Right kidney (tissue), 1 donor: ENCODE data around the gene TACC2.

ENCODE experiments used
- DNase-seq: peaks from one replicate; pipeline ENCODE4 v3.0.0-alpha.2; 2016

TACC2 gene

DNA sequence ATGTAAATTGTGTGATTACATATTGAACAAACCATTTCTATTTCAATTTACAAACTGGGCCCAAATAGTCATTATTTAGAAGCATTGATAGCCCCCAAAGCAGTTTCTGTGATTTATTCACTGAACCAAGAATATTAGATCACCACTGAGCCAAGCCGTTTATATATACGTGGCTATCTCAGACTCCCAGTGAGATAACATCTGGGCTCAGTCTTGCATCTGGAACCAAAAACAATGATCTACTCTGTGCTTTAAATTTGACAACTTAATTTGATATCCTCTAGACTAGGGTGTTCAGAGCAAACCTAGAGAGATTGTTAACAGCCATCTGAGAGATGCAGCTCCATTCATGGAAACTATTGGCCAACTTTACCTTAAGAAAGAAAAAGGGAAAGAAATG lies 240.7 kb downstream of the TACC2 start:
- no peak for DNase-seq

DNA sequence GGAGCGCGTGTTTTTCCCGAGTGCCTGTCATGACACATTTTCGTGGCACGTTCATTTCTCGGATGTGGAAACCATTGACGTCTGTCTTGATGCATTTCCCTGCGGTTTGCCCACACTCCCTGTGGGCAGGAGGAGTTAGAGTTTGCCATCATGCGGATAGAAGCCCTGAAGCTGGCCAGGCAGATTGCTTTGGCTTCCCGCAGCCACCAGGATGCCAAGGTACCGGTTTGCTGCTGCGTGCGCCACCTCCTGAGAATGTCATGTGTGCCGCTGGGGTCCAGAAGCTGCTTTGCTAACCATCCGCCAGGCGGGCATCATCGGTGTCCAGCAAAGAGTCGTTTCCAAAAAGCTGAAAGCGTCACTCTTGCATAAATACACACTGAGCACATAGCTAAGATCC lies 241.3 kb downstream of the TACC2 start:
- no peak for DNase-seq

DNA sequence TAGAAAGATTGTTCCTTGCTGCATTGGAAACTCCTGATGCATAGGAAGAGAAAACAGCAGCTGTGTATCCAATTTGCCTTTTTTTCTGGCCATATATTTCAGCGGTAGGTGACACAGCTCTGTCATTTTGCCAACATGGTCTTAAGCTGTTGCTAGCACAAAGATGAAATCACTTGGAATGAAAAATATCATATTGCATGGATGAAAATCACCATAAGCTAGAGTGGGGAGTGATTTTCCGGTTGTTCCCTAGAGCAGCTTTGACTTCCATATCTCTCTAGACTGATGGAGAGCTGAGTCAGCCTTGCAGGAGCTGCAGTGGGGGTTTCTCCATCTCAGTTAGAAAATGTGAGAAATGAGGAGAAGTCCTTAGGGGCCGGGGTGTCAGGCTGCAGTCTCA lies 243.8 kb downstream of the TACC2 start:
- DNase-seq = no peak

DNA sequence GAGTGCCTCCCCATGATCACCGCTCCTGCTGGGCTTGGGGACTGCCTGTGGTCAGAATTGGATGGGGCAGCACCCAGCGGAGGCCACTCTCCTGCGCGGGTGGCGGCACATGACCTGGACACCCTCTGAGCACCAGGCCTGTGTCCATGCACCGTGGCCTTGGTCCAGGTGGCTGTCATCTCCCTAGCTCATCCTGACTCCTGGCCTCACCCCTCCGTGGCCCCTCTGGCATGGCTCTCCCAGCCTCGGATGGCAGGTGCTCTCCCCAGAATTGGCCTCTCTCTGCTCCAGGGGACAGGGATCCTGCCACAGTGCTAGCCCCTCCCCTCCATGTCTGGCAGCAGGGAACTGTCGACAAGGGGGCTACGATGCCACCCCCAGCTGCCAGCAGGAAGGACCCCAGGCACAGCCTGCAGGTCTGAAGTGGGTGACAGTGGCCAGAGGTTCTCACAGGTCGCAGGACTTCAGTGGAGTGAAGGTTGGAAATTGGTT lies 244.9 kb downstream of the TACC2 start:
- DNase-seq = peak; percentile 35

DNA sequence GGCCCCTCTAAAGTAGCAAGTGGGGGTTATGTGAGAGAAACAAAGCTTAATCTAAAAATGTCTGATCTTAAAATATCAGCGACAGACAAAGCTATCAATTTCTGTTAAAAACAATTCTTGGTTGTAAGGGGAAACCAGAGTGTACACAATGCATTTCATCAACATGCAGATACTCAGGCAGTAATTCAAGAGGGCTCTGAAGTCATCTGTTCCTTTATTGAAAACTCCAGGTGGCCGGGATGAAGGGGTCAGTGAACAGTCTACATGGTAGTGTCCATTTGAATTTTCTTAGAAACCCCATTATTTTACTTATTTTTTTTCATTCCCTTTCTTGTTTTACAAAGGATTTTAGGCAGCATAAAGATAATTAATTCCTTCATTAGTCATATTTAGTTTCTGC lies 245.5 kb downstream of the TACC2 start:
- DNase-seq = no peak

DNA sequence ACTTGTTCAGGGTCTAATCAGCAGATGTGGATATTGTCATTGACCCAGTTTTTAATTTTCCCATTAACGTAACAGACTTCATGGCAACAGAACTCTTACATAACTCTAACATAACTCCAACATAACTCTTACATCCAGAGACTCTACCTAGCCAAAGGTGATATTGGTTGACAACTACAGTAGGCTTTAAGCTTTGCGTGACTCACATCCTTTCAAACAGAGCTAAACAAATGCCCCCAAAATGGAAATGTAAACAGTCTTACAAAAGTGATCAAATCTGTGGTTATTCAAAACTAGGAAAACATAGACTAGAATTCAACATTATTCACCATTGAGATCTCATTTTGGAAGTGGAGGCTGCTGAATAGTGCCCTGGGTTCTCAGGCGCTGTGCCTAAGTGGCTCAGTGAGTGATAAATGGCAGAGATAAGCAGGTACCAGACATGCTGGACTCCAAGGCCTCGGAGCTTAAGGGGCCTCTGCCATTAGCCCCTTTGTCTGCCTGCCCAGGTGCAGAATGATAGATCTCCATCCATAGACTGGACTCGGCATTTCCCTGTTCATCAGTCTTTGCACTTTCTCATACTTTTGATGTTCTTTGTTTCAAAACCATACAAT lies 247.8 kb downstream of the TACC2 start:
- no peak for DNase-seq

DNA sequence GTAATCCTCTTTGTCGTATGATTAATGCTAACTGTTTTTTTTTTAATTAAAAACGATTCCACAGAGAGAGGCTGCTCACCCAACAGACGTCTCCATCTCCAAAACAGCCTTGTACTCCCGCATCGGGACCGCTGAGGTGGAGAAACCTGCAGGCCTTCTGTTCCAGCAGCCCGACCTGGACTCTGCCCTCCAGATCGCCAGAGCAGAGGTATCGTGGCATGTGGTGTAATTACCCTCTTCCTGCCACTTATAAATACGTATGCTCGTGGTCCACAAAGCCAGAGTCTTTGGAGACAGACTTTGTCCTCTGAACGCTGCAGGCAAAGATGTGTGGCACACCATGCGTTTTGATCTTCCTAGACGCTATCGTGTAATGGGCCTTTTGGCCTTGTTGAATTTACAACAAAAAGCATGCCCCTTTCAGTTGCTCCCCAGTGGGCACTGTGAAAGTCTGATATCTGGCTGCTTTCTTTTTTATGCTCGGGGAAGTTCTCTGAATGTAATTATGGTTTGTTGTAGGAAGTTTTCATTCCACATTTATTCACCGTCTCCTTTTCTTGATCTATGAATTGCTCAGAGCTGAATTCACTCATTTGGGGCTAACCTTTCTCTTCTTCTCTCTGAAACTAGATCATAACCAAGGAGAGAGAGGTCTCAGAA lies 248.5 kb downstream of the TACC2 start:
- DNase-seq = no peak

DNA sequence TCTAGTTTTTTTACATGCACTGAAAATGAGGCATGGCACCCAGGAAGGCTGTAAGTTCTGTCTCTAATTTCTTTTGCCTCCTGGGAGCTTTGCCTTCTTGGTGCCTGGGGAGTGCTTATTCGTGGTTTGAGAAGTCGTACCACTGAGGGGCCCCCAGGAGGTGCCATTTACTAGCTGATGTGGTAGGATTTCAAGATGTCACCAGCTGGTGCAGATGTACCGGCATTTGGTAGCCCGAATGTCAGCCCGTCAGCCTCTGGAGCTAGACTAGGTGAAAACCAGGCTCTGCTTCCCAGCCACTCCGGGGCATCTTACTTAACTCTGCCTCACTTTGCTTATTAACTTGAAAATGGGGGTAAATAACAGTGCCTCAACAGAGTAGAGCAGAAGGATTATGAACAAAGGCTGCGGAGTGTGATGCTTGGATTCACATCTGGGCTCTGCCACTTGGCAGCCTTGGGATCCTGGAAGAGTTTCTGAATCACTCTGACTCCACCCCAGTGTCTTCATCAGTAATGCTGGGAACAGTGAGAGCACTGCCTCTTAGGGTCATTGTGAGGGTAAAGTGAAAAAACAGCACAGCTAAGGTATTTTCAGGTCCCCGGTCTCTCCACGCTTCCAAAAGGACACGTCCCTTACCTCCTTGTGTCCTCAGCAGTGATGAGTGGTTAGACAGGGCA lies 250.8 kb downstream of the TACC2 start:
- no peak for DNase-seq

DNA sequence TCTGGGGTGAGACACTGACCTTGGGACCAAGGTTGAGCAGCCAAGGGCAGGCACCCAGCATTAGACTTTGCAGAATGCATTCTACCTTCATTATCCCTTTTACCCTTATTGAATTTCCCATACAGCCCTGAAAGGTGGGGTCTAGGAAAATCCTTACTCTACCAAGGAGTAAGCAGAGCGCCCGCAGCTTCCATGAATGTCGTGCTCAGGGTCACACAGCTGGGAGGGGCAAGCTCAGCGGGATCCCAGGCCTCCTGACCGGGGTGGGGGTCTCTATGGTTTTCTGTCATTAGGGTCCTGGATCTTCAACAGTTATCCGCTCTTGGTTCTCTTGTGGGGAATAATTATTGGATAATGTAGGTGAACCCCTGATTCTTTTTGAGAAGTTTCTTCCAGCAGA lies 251.4 kb downstream of the TACC2 start:
- DNase-seq = no peak

DNA sequence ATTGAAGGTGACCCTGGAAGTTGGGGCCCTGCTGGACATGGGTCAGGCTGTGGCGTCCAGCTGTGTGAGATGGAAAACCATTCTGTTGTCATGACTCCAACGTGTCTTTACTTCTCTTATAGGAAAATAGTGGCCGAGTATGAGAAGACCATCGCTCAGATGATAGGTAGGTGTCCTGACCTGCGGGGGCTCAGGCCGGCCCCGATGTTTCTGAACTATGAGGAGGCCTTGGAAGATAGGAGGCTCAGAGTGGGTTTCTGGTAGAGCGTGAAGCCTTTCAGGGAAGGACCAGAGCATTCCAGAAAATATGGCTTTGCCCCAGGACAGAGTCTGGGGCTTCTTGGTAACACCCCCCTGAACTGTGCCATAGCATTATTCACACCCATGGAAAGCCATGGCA lies 252.9 kb downstream of the TACC2 start:
- DNase-seq = no peak

DNA sequence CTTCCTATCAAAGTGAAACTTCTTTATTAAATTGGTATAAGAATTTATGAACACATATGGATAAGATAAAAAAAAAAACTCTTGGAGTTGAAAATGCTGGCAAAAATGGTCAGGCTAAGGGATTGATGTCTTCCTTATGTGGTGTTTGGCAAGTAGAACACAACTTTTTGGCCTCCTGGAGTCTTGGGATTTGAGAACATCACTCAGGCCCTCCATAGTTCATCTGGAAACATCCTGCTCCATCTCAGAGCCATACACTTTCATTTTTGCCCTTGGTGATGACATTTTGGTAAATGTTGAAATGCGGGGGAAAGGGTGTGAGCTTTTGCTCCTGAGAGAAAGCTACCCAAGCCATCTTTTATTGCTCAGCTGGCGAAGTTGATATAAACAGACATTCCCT lies 254.6 kb downstream of the TACC2 start:
- no peak for DNase-seq

DNA sequence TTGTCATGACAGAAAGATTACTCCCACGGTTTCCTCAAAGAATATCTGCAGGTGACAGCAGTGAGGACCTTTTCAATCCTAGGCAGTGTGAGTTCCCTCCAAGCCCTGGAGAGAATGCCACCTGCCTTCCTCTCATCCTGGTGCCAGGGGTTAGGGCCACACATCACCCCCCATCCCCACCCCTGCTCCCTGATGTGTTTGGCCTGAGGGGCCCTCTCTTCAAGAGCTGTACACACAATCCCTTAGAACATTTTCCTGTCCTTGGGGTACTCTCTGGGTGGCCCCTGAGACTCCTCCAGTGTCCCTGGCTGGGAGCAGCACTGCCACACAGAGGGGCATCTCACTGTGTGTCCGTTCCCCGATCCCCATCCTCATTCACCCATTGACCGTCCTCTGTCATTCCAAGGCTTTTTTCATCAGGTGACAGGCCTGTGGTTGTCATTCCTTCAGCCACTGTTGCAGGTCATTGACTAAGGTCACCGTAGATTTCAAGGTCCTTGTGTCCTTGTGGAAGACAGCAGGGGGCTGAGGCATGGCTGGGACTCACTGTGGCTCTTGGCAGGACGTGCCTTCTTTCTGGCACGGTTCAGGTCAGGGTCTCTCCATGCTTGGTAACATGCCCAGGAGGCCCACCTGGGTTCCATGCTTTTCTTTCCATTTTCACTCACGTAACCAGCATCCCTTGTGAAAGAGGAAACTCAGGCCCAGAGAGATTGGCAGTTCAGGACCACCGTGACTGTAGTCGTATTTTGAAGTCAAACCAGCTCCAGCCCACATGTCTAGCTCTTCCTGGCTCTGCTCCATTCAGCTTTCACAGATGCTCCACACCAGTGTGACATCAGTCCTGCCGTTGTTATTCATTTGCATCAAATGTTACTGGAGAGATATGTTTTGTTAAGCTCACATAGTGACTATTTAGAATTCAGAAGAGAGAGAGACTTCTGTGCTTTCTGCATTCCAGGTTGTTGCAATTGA lies 255.3 kb downstream of the TACC2 start:
- DNase-seq = no peak

DNA sequence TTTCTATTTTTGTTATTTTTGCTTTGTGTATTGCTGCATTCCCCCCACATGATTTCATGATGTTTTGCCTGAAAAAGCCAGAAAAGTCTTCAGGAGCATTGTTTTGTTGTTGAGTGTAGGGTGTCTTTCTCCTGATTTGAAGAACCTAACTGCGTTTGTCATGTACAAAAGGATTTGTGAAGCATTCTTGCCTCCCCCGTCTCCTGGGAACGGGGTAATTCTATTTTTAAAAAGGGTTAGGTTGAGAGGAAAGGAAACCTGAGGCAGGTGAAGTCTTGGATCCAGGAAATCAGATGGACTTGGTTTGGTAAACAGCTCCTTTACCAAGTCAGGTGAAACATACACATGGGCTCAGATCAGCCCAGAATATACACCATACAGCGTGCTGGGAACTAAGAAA lies 256.2 kb downstream of the TACC2 start:
- no peak for DNase-seq

DNA sequence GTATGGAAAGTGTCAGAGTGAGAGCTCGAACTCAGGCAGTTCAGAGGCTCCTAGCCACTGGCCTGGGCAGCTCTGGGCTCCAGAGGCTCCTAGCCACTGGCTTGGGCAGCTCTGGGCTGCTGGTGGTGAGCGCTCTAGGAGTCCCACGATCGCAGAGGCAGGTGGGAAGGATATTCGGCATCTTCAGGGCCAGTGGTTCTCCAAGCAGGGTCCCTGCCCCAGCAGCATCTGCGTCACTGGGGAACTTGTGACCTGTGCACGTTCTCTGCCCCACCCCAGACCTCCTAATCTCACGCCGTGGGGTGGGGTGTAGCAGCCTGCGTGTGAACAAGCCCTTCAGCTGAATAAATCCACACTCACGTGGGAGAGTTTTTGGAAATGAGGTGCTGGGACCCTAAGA lies 256.9 kb downstream of the TACC2 start:
- DNase-seq = no peak

DNA sequence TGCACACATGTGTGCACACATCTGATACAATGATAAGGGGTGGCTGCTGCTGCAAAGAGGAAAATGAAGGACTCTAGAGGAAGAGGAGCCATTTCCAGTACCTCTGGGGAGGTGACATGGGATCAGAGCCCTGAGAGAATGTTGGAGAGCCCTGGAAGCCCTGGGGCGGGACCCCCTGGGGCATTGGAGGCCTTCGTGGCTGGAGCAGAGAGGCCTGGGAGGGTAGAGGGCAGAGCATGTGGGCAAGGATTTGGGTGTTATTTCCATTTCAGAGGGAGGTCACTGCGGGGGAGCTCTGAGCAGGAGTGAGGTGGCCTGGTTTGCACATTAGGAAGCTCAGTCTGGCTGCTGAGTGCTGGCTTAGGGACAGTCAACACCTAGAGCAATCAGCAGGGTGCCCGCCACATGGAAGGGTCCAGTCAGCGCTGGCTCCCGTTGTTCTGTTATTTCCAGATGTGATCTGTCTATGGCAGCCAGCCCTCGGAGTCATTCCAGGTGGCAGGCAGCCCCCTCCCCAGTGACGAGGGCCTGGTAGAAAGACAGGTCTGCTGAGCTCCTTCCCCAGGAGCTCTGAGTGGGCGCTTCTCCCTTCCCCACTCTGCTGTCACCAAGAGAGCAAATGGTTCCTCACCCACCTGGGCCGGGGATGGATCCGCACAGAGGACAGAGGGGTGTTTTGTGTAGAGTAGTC lies 258.0 kb downstream of the TACC2 start:
- no peak for DNase-seq

DNA sequence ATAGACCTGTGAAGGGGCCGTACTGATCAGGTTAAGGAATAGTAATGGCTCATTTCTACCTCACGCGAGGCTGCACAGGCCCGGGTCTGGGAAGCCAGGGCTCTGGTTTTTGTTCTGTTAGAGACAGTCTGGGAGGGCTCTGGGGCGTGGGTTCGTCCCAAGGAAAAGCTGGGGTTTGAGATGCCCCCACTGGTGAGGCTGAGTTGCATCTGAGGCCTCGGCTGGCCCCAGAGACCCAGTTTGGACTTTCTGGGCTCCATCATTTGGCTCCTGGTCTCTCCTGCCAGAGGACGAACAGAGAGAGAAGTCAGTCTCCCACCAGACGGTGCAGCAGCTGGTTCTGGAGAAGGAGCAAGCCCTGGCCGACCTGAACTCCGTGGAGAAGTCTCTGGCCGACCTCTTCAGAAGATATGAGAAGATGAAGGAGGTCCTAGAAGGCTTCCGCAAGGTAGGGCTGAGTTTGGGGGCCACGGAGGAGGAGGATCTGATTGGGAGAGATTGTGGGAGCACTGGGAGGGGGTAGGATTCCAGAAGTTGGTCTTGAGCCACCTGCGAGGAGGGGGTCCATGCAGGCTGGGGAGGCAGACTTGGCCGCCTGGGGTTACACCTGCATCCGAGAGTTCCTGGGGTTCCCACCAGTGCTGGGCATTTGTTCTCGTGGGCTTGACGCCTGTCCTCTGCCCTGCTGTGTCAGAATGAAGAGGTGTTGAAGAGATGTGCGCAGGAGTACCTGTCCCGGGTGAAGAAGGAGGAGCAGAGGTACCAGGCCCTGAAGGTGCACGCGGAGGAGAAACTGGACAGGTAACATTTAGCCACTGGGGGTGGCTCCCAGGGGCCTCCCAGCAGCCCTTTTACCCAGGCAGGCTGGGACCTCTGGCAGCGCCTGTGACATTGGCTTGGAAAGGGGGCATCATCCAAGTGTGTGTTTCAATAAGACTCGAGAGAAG lies 259.7 kb downstream of the TACC2 start:
- DNase-seq = no peak

DNA sequence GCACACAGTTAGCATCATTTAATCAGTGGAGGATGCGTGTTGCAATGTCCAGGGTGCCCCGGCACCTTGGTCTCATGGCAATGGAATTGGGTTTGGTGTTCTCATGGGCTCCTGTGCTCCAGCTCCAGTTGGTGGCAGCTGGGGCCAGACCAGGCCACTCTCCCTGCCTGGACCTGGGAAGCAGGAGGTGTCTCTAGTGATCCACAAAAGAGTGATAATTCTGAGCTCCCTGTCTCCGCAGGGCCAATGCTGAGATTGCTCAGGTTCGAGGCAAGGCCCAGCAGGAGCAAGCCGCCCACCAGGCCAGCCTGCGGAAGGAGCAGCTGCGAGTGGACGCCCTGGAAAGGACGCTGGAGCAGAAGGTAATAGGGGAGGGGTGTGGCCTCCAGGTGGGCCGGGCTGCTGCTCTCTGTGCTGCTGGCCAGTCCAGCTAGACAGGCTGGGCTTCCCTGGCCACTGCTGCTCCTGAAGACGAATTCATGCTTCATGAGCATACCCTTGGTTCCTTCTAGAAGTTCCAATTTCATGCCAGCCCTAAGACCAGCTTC lies 260.4 kb downstream of the TACC2 start:
- no peak for DNase-seq

DNA sequence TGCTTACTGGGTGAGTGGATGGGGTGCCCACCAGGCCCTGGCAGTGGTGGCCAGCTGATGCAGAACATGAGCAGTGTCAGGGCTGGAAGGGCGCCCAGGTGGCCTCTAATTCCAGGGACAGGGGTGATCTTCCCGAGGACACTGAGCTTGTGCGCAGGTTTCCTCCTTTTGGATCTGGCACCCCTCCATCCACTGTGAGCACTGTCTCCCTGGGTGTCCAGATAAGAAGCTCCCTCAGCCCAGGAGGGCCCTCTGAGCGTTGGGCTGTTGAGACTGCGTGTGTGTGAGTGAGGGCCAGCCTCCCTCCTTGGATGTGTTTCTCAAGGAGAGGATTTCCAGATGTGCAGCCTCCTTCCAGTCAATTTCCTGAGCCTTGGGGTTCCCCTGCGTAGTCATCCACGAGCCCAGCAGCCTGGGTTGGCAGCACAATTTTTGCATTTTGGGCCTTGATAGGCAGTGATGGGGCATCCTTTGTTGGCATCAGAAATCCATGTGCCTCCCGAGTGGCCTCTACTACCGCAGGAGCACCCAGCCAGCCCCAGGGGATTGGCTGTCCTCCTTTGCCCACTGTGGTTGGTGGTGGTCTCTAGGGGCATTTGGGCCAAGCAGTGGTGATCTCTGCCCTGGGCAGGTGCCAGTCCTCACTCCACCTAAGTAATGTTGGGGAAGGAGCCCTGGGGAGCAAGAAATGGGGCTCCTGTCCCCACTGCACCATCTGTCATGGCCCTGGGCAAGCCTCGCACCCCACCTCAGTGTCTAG lies 261.2 kb downstream of the TACC2 start:
- no peak for DNase-seq

DNA sequence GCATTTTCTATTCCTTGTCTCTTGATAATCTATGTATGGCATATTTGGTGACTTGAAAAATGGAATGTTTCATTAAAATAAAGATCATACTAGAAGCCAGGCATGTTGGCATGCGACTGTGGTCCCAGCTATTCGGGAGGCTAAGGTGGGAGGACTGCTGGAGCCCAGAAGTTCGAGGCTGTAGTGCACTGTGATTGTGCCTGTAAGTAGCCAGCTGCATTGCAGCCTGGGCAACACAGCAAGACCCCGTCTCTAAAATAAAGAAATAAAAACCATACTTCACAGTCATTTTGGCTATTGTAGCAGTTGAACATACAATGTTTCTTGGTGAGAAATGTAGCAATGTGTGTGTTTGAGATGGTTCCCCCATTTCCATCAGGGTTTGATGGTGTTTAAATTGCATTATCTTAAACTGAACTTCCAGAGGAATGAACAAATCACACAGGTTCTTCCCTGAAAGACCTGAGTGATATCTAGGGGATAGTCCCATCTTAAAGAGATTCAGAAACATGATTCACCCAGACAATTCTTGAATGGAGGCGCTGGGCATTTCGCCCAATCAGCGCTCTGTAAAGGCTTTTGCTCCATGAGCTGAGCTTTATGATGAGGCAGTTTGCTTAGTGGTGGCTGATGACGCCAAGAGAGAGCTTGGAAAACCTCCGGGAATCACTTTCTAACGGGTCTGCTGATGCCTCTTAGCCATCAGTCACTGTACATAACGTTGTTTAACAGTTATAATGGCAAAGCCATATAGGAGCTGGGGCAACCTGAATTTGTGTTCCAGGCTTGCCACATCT lies 262.7 kb downstream of the TACC2 start:
- DNase-seq = no peak
